Activated T-cell treated with anti-CD3 and anti-CD28 coated beads, Interleukin-2, amount 50 U/mL, for 1 hour (primary cell): ENCODE results near the gene EXT2.

ENCODE experiments used
- DNase-seq: peaks from one replicate; pipeline ENCODE4 v3.0.0-alpha.2; 2020

EXT2 gene

GRCh38 chr11:44088377-44088776 lies 7.1 kb upstream of the EXT2 start:
- DNase-seq, result no peak

- DNase-seq, result no peak
Observed at GRCh38 chr11:44088871-44089270, 6.6 kb upstream of the EXT2 start.

GRCh38 chr11:44090539-44090938 lies 4.9 kb upstream of the EXT2 start:
- DNase-seq, result no peak

- peak; percentile 52 for DNase-seq
Observed at GRCh38 chr11:44094260-44094868, 1.1 kb upstream of the EXT2 start.

- no peak for DNase-seq
Observed at GRCh38 chr11:44096360-44097185, 1.1 kb downstream of the EXT2 start.

- no peak for DNase-seq
Observed at GRCh38 chr11:44097821-44098220, 2.3 kb downstream of the EXT2 start.

- no peak for DNase-seq
Observed at GRCh38 chr11:44101098-44101497, 5.6 kb downstream of the EXT2 start.

GRCh38 chr11:44104481-44105294 lies 9.2 kb downstream of the EXT2 start:
- DNase-seq, result no peak

- DNase-seq, result no peak
Observed at GRCh38 chr11:44108260-44108659, 12.8 kb downstream of the EXT2 start.

GRCh38 chr11:44110231-44110679 lies 14.8 kb downstream of the EXT2 start:
- peak; percentile 51 for DNase-seq

GRCh38 chr11:44112091-44112821 lies 16.8 kb downstream of the EXT2 start:
- no peak for DNase-seq

- DNase-seq, result no peak
Observed at GRCh38 chr11:44113018-44113417, 17.5 kb downstream of the EXT2 start.

GRCh38 chr11:44113572-44113971 lies 18.1 kb downstream of the EXT2 start:
- no peak for DNase-seq

GRCh38 chr11:44116234-44116830 lies 20.9 kb downstream of the EXT2 start:
- no peak for DNase-seq

- no peak for DNase-seq
Observed at GRCh38 chr11:44120169-44120568, 24.7 kb downstream of the EXT2 start.

GRCh38 chr11:44125598-44125997 lies 30.1 kb downstream of the EXT2 start:
- DNase-seq, result no peak

GRCh38 chr11:44126304-44126703 lies 30.8 kb downstream of the EXT2 start:
- DNase-seq, result no peak

- DNase-seq, result no peak
Observed at GRCh38 chr11:44127130-44127529, 31.7 kb downstream of the EXT2 start.

- no peak for DNase-seq
Observed at GRCh38 chr11:44128729-44129128, 33.3 kb downstream of the EXT2 start.

- DNase-seq, result no peak
Observed at GRCh38 chr11:44130751-44131150, 35.3 kb downstream of the EXT2 start.

GRCh38 chr11:44133335-44133946 lies 38.0 kb downstream of the EXT2 start:
- DNase-seq, result no peak

- DNase-seq, result no peak
Observed at GRCh38 chr11:44134625-44135024, 39.1 kb downstream of the EXT2 start.
